Neural cell (in vitro differentiated cells): Measurements from ENCODE around the gene RBM38.

Experiments used
- EZH2 ChIP-seq: fragments of 200-600, 300-800 bp; shearing (Covaris generic), sonication (generic); IDR thresholded peaks from 2 replicates; pipeline ENCODE4 v1.6.1; 2014; ENCODE audit warnings: antibody characterized with exemption, low read length, borderline replicate concordance, mild to moderate bottlenecking; ENCODE audit not compliant: insufficient read depth, poor library complexity, severe bottlenecking
- POLR2AphosphoS5 ChIP-seq: IDR thresholded peaks from 2 replicates; pipeline ENCODE4 v1.6.1; 2012
- TF ChIP-seq, protein P1 (sequence below): fragments of 450-650 bp; IDR thresholded peaks from 2 replicates; pipeline ENCODE4 v1.5.1; 2014; ENCODE audit warnings: antibody characterized with exemption, mild to moderate bottlenecking, moderate library complexity; ENCODE audit not compliant: poor library complexity, severe bottlenecking

GRCh38 chr20:57378646-57379262 lies 12.4 kb upstream of the RBM38 start:
- TF ChIP-seq, protein P1, sequence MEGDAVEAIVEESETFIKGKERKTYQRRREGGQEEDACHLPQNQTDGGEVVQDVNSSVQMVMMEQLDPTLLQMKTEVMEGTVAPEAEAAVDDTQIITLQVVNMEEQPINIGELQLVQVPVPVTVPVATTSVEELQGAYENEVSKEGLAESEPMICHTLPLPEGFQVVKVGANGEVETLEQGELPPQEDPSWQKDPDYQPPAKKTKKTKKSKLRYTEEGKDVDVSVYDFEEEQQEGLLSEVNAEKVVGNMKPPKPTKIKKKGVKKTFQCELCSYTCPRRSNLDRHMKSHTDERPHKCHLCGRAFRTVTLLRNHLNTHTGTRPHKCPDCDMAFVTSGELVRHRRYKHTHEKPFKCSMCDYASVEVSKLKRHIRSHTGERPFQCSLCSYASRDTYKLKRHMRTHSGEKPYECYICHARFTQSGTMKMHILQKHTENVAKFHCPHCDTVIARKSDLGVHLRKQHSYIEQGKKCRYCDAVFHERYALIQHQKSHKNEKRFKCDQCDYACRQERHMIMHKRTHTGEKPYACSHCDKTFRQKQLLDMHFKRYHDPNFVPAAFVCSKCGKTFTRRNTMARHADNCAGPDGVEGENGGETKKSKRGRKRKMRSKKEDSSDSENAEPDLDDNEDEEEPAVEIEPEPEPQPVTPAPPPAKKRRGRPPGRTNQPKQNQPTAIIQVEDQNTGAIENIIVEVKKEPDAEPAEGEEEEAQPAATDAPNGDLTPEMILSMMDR = no peak
- TF ChIP-seq POLR2AphosphoS5 = no peak
- TF ChIP-seq EZH2 = no peak
